Stimulated activated CD4-positive, alpha-beta T cell treated with anti-CD3 and anti-CD28 coated beads, Interleukin-12 subunit alpha, Interleukin-12 subunit beta, amount 100 ng/mL, for 4 hours (primary cell): ENCODE results near the gene BTBD9.
"Not testable (repeated sequence)": the region's sequence is repeated elsewhere in the genome, so short reads cannot be mapped to it uniquely, and the experiment has no call there.

ENCODE experiments used
- DNase-seq: peaks from one replicate; pipeline ENCODE4 v3.0.0-alpha.2; 2020

BTBD9 gene

GRCh38 chr6:38648629-38649028 is 8.9 kb upstream of the BTBD9 start:
- DNase-seq: no peak

GRCh38 chr6:38646166-38646878 is 6.6 kb upstream of the BTBD9 start:
- no peak for DNase-seq

GRCh38 chr6:38644951-38645350 is 5.2 kb upstream of the BTBD9 start:
- DNase-seq: no peak

- no peak for DNase-seq
Observed at GRCh38 chr6:38640216-38640909, 634 bp upstream of the BTBD9 start.

- peak; percentile 55 for DNase-seq
Observed at GRCh38 chr6:38638941-38639497, 710 bp downstream of the BTBD9 start.

GRCh38 chr6:38637756-38638155 is 2.0 kb downstream of the BTBD9 start:
- DNase-seq: no peak

- no peak for DNase-seq
Observed at GRCh38 chr6:38636027-38636426, 3.7 kb downstream of the BTBD9 start.

GRCh38 chr6:38634518-38634917 is 5.2 kb downstream of the BTBD9 start:
- no peak for DNase-seq

GRCh38 chr6:38632490-38632889 is 7.2 kb downstream of the BTBD9 start:
- DNase-seq: no peak

GRCh38 chr6:38631186-38631783 is 8.4 kb downstream of the BTBD9 start:
- DNase-seq: no peak

- DNase-seq: no peak
Observed at GRCh38 chr6:38625217-38625616, 14.5 kb downstream of the BTBD9 start.

GRCh38 chr6:38619342-38619741 is 20.4 kb downstream of the BTBD9 start:
- DNase-seq: not testable (repeated sequence)

GRCh38 chr6:38618301-38618700 is 21.4 kb downstream of the BTBD9 start:
- DNase-seq: not testable (repeated sequence)

GRCh38 chr6:38617856-38618255 is 21.9 kb downstream of the BTBD9 start:
- DNase-seq: no peak

- no peak for DNase-seq
Observed at GRCh38 chr6:38612143-38612965, 27.4 kb downstream of the BTBD9 start.

GRCh38 chr6:38610050-38610625 is 29.6 kb downstream of the BTBD9 start:
- no peak for DNase-seq

- DNase-seq: no peak
Observed at GRCh38 chr6:38604700-38605099, 35.0 kb downstream of the BTBD9 start.

- no peak for DNase-seq
Observed at GRCh38 chr6:38603966-38604365, 35.8 kb downstream of the BTBD9 start.

- DNase-seq: no peak
Observed at GRCh38 chr6:38603496-38603895, 36.2 kb downstream of the BTBD9 start.

- no peak for DNase-seq
Observed at GRCh38 chr6:38599966-38600550, 39.7 kb downstream of the BTBD9 start.

- DNase-seq: no peak
Observed at GRCh38 chr6:38599261-38599660, 40.5 kb downstream of the BTBD9 start.

- no peak for DNase-seq
Observed at GRCh38 chr6:38593998-38594665, 45.6 kb downstream of the BTBD9 start.
